SK-N-SH treated with all-trans-retinoic acid at 6 μM for 48 hours (cell line): ENCODE results near the gene ELF3.

Source experiments
- ATAC-seq: fragments of 200-7000 bp; cut with Tn5 transposase; 3 replicates; pipeline ENCODE4 v1.9.1; 2020; ENCODE audit warnings: mild to moderate bottlenecking, moderate library complexity
- BACH2 ChIP-seq: fragments of 250-450 bp; sonication (Bioruptor Pico); IDR thresholded peaks from 2 replicates; pipeline ENCODE4 v1.9.0; 2021; ENCODE audit warnings: mild to moderate bottlenecking, borderline replicate concordance
- CSDC2 ChIP-seq: fragments of 250-450 bp; sonication (Bioruptor Pico); IDR thresholded peaks from 2 replicates; pipeline ENCODE4 v1.5.0; 2020; ENCODE audit warnings: mild to moderate bottlenecking, moderate library complexity
- ESRRG ChIP-seq: fragments of 250-450 bp; sonication (Bioruptor Pico); IDR thresholded peaks from 2 replicates; pipeline ENCODE4 v1.6.1; 2021; ENCODE audit warnings: mild to moderate bottlenecking
- GLIS3 ChIP-seq: fragments of 250-450 bp; sonication (Bioruptor Pico); IDR thresholded peaks from 2 replicates; pipeline ENCODE4 v1.5.0; 2020; ENCODE audit warnings: mild to moderate bottlenecking, moderate library complexity
- ISL1 ChIP-seq: fragments of 250-450 bp; sonication (Bioruptor Pico); IDR thresholded peaks from 2 replicates; pipeline ENCODE4 v2.1.2; 2022; ENCODE audit warnings: mild to moderate bottlenecking, moderate library complexity
- OSR1 ChIP-seq: fragments of 250-450 bp; sonication (Bioruptor Pico); IDR thresholded peaks from 2 replicates; pipeline ENCODE4 v1.8.0; 2022; ENCODE audit warnings: moderate library complexity, mild to moderate bottlenecking, inconsistent platforms
- PPARA ChIP-seq: fragments of 250-450 bp; sonication (Bioruptor Pico); IDR thresholded peaks from 2 replicates; pipeline ENCODE4 v1.5.0; 2020; ENCODE audit warnings: mild to moderate bottlenecking, borderline replicate concordance
- RARB ChIP-seq: fragments of 250-450 bp; sonication (Bioruptor Pico); IDR thresholded peaks from 2 replicates; pipeline ENCODE4 v1.8.0; 2021; ENCODE audit warnings: mild to moderate bottlenecking, moderate library complexity
- SNAI2 ChIP-seq: fragments of 250-450 bp; sonication (Bioruptor Pico); IDR thresholded peaks from 2 replicates; pipeline ENCODE4 v1.5.0; 2020; ENCODE audit warnings: mild to moderate bottlenecking, moderate library complexity
- TCF4 ChIP-seq: fragments of 250-450 bp; sonication (Bioruptor Pico); IDR thresholded peaks from 2 replicates; pipeline ENCODE4 v1.8.0; 2021; ENCODE audit warnings: mild to moderate bottlenecking, moderate library complexity, borderline replicate concordance
- TOX ChIP-seq: fragments of 250-450 bp; sonication (Bioruptor Pico); IDR thresholded peaks from 2 replicates; pipeline ENCODE4 v1.8.0; 2021; ENCODE audit warnings: mild to moderate bottlenecking, moderate library complexity, borderline replicate concordance
- ZFP3 ChIP-seq: fragments of 250-450 bp; sonication (Bioruptor Pico); IDR thresholded peaks from 2 replicates; pipeline ENCODE4 v1.5.0; 2020; ENCODE audit warnings: mild to moderate bottlenecking, moderate library complexity
- ZNF565 ChIP-seq: fragments of 450-650 bp; formaldehyde crosslinking; conservative IDR thresholded peaks from 2 replicates; pipeline ENCODE4 v1.5.0; 2020; ENCODE audit warnings: low read depth, mild to moderate bottlenecking, moderate library complexity
- ZNF70 ChIP-seq: fragments of 450-650 bp; formaldehyde crosslinking; IDR thresholded peaks from 2 replicates; pipeline ENCODE4 v1.5.0; 2020; ENCODE audit warnings: mild to moderate bottlenecking, moderate library complexity
- ZNF8 ChIP-seq: fragments of 450-650 bp; formaldehyde crosslinking; IDR thresholded peaks from 2 replicates; pipeline ENCODE4 v1.5.0; 2020; ENCODE audit warnings: mild to moderate bottlenecking, moderate library complexity
- TF ChIP-seq, protein P1 (sequence below): fragments of 250-450 bp; sonication (Bioruptor Pico); IDR thresholded peaks from 2 replicates; pipeline ENCODE4 v1.8.0; 2020; ENCODE audit warnings: mild to moderate bottlenecking, moderate library complexity, borderline replicate concordance
- TF ChIP-seq, protein P2 (sequence below): fragments of 250-450 bp; sonication (Bioruptor Pico); IDR thresholded peaks from 2 replicates; pipeline ENCODE4 v1.8.0; 2021; ENCODE audit warnings: low read depth, mild to moderate bottlenecking, moderate library complexity, borderline replicate concordance
- TF ChIP-seq, protein P3 (sequence below): fragments of 250-450 bp; sonication (Bioruptor Pico); IDR thresholded peaks from 2 replicates; pipeline ENCODE4 v1.5.0; 2020; ENCODE audit warnings: mild to moderate bottlenecking, moderate library complexity
- TF ChIP-seq, protein P4 (sequence below): fragments of 250-450 bp; sonication (Bioruptor Pico); IDR thresholded peaks from 2 replicates; pipeline ENCODE4 v1.5.1; 2020; ENCODE audit warnings: low read depth, mild to moderate bottlenecking, moderate library complexity
- TF ChIP-seq, protein P5 (sequence below): fragments of 250-450 bp; sonication (Bioruptor Pico); IDR thresholded peaks from 2 replicates; pipeline ENCODE4 v1.5.1; 2021; ENCODE audit warnings: mild to moderate bottlenecking, moderate library complexity

The ELF3 gene

DNA sequence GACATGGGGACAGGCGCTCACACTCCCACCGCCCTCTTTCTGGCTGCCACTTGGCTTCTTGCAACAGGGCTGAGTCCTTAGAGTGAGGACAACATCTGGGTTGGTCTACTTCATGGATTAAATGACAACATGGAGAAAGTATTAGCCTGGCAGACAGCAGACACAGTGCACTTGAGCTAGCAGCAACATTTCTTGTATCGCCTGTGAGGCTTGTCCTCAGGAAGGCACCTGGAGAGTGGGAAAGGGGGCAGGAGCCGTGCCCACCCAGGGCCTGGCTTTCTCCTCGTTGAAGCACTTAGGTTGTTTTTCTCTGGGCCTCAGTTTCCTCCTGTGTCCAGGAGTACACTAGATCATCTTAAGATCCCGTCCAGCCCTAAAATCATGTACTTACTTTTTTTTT, 3.7 kb downstream of the ELF3 start:
- TF ChIP-seq ZNF70 (CRISPR knock-in tag) (no peak), ZNF565 (no peak), GLIS3 (no peak)
- no peak for ATAC-seq

DNA sequence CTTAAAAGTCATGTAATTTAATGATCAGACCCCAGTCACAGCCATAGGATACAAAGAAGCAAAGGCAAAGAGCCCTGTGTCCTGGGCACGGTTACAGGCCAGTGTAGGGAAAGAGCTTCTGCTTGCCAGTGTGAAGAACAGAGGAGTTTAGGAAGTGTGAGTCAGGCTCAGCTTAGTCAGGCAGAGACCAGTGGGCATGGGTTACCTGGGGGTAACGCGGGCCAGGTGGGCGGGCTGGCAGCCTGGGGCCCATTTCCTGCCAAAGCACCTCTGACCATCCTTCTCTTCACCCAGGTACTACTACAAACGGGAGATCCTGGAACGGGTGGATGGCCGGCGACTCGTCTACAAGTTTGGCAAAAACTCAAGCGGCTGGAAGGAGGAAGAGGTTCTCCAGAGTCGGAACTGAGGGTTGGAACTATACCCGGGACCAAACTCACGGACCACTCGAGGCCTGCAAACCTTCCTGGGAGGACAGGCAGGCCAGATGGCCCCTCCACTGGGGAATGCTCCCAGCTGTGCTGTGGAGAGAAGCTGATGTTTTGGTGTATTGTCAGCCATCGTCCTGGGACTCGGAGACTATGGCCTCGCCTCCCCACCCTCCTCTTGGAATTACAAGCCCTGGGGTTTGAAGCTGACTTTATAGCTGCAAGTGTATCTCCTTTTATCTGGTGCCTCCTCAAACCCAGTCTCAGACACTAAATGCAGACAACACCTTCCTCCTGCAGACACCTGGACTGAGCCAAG, 4.7 kb downstream of the ELF3 start:
- ATAC-seq = no peak
- no peak for TF ChIP-seq OSR1 (CRISPR knock-in tag)
- TF ChIP-seq RARB = no peak
- TF ChIP-seq ZFP3 = no peak
- TF ChIP-seq ESRRG (CRISPR knock-in tag) = no peak
- no peak for TF ChIP-seq PPARA
- no peak for TF ChIP-seq SNAI2 (CRISPR knock-in tag)
- no peak for TF ChIP-seq TCF4 (CRISPR knock-in tag)
- TF ChIP-seq, protein P1, sequence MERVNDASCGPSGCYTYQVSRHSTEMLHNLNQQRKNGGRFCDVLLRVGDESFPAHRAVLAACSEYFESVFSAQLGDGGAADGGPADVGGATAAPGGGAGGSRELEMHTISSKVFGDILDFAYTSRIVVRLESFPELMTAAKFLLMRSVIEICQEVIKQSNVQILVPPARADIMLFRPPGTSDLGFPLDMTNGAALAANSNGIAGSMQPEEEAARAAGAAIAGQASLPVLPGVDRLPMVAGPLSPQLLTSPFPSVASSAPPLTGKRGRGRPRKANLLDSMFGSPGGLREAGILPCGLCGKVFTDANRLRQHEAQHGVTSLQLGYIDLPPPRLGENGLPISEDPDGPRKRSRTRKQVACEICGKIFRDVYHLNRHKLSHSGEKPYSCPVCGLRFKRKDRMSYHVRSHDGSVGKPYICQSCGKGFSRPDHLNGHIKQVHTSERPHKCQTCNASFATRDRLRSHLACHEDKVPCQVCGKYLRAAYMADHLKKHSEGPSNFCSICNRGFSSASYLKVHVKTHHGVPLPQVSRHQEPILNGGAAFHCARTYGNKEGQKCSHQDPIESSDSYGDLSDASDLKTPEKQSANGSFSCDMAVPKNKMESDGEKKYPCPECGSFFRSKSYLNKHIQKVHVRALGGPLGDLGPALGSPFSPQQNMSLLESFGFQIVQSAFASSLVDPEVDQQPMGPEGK = no peak
- TF ChIP-seq ZNF8 (CRISPR knock-in tag) = no peak
- TF ChIP-seq, protein P2, sequence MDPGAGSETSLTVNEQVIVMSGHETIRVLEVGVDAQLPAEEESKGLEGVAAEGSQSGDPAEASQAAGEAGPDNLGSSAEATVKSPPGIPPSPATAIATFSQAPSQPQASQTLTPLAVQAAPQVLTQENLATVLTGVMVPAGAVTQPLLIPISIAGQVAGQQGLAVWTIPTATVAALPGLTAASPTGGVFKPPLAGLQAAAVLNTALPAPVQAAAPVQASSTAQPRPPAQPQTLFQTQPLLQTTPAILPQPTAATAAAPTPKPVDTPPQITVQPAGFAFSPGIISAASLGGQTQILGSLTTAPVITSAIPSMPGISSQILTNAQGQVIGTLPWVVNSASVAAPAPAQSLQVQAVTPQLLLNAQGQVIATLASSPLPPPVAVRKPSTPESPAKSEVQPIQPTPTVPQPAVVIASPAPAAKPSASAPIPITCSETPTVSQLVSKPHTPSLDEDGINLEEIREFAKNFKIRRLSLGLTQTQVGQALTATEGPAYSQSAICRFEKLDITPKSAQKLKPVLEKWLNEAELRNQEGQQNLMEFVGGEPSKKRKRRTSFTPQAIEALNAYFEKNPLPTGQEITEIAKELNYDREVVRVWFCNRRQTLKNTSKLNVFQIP (CRISPR knock-in tag) = no peak
- TF ChIP-seq CSDC2 (CRISPR knock-in tag) = no peak

DNA sequence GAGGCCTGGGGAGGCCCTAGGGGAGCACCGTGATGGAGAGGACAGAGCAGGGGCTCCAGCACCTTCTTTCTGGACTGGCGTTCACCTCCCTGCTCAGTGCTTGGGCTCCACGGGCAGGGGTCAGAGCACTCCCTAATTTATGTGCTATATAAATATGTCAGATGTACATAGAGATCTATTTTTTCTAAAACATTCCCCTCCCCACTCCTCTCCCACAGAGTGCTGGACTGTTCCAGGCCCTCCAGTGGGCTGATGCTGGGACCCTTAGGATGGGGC, 5.2 kb downstream of the ELF3 start:
- no peak for ATAC-seq
- TF ChIP-seq ISL1 (CRISPR knock-in tag) = no peak
- TF ChIP-seq ZNF70 (CRISPR knock-in tag) = no peak
- TF ChIP-seq, protein P3, sequence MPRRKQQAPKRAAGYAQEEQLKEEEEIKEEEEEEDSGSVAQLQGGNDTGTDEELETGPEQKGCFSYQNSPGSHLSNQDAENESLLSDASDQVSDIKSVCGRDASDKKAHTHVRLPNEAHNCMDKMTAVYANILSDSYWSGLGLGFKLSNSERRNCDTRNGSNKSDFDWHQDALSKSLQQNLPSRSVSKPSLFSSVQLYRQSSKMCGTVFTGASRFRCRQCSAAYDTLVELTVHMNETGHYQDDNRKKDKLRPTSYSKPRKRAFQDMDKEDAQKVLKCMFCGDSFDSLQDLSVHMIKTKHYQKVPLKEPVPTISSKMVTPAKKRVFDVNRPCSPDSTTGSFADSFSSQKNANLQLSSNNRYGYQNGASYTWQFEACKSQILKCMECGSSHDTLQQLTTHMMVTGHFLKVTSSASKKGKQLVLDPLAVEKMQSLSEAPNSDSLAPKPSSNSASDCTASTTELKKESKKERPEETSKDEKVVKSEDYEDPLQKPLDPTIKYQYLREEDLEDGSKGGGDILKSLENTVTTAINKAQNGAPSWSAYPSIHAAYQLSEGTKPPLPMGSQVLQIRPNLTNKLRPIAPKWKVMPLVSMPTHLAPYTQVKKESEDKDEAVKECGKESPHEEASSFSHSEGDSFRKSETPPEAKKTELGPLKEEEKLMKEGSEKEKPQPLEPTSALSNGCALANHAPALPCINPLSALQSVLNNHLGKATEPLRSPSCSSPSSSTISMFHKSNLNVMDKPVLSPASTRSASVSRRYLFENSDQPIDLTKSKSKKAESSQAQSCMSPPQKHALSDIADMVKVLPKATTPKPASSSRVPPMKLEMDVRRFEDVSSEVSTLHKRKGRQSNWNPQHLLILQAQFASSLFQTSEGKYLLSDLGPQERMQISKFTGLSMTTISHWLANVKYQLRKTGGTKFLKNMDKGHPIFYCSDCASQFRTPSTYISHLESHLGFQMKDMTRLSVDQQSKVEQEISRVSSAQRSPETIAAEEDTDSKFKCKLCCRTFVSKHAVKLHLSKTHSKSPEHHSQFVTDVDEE (CRISPR knock-in tag) = no peak
- no peak for TF ChIP-seq GLIS3
- TF ChIP-seq TOX (CRISPR knock-in tag) = no peak
- TF ChIP-seq BACH2 (CRISPR knock-in tag) = no peak
- TF ChIP-seq PPARA = no peak
- no peak for TF ChIP-seq CSDC2 (CRISPR knock-in tag)
- no peak for TF ChIP-seq RARB
- no peak for TF ChIP-seq ZNF8 (CRISPR knock-in tag)
- no peak for TF ChIP-seq TCF4 (CRISPR knock-in tag)
- no peak for TF ChIP-seq OSR1 (CRISPR knock-in tag)
- no peak for TF ChIP-seq ESRRG (CRISPR knock-in tag)
- TF ChIP-seq, protein P4, sequence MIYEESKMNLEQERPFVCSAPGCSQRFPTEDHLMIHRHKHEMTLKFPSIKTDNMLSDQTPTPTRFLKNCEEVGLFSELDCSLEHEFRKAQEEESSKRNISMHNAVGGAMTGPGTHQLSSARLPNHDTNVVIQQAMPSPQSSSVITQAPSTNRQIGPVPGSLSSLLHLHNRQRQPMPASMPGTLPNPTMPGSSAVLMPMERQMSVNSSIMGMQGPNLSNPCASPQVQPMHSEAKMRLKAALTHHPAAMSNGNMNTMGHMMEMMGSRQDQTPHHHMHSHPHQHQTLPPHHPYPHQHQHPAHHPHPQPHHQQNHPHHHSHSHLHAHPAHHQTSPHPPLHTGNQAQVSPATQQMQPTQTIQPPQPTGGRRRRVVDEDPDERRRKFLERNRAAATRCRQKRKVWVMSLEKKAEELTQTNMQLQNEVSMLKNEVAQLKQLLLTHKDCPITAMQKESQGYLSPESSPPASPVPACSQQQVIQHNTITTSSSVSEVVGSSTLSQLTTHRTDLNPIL (CRISPR knock-in tag) = no peak
- no peak for TF ChIP-seq ZFP3
- TF ChIP-seq, protein P5, sequence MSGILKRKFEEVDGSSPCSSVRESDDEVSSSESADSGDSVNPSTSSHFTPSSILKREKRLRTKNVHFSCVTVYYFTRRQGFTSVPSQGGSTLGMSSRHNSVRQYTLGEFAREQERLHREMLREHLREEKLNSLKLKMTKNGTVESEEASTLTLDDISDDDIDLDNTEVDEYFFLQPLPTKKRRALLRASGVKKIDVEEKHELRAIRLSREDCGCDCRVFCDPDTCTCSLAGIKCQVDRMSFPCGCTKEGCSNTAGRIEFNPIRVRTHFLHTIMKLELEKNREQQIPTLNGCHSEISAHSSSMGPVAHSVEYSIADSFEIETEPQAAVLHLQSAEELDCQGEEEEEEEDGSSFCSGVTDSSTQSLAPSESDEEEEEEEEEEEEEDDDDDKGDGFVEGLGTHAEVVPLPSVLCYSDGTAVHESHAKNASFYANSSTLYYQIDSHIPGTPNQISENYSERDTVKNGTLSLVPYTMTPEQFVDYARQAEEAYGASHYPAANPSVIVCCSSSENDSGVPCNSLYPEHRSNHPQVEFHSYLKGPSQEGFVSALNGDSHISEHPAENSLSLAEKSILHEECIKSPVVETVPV = no peak
